HFFc6 (cell line): ENCODE data around the gene URB1. TPM values are rescaled to one million over a fixed set of nuclear protein-coding genes. Genes with fewer than 3 reads are reported as not detected.
A peak's percentile ranks its signal among the peaks of the same experiment; 100 is the strongest.
"Not testable (repeated sequence)": the region's sequence is repeated elsewhere in the genome, so short reads cannot be mapped to it uniquely, and the experiment has no call there.

Experiments used
- DNase-seq: peaks from one replicate; pipeline ENCODE4 v3.0.0-alpha.2; 2018
- H3K27ac Mint-ChIP-seq: 2 replicates; pipeline ENCODE4 v1.8.0; 2020; ENCODE audit warnings: mild to moderate bottlenecking, mixed read lengths
- H3K27me3 Mint-ChIP-seq: 2 replicates; pipeline ENCODE4 v1.8.0; 2021; ENCODE audit warnings: mild to moderate bottlenecking, moderate library complexity, mixed read lengths; ENCODE audit not compliant: insufficient read depth
- H3K36me3 Mint-ChIP-seq: 2 replicates; pipeline ENCODE4 v1.8.0; 2021; ENCODE audit warnings: low read depth, mixed read lengths
- H3K4me1 Mint-ChIP-seq: 2 replicates; pipeline ENCODE4 v1.8.0; 2020; ENCODE audit warnings: low read depth, mixed read lengths
- H3K4me3 Mint-ChIP-seq: 2 replicates; pipeline ENCODE4 v1.8.0; 2020; ENCODE audit warnings: mild to moderate bottlenecking, moderate library complexity, mixed read lengths
- H3K9me3 Mint-ChIP-seq: 2 replicates; pipeline ENCODE4 v1.8.0; 2020; ENCODE audit warnings: mild to moderate bottlenecking, mixed read lengths
- total RNA-seq, 6 experiments: library from RNA; stranded (reverse); fragmentation: NEBNext Ultra II Directional; extraction: Animal tissue kit (Norgen Biotek cat#: 25700); gene quantifications; 2 replicates in 1 of 6; 3 replicates in 5 of 6; pipeline ENCODE4 v1.2.3, GENCODE V29; 2021
- TF ChIP-seq, protein P1 (sequence below): fragments of 200-600 bp; sonication (generic); IDR thresholded peaks from 2 replicates; pipeline ENCODE4 v1.5.0; 2021; ENCODE audit warnings: antibody characterized with exemption, mild to moderate bottlenecking

The URB1 gene
- total RNA-seq, 6 experiments from 2014 or later: 18.4 to 27.0 (median 22.4) TPM

DNA sequence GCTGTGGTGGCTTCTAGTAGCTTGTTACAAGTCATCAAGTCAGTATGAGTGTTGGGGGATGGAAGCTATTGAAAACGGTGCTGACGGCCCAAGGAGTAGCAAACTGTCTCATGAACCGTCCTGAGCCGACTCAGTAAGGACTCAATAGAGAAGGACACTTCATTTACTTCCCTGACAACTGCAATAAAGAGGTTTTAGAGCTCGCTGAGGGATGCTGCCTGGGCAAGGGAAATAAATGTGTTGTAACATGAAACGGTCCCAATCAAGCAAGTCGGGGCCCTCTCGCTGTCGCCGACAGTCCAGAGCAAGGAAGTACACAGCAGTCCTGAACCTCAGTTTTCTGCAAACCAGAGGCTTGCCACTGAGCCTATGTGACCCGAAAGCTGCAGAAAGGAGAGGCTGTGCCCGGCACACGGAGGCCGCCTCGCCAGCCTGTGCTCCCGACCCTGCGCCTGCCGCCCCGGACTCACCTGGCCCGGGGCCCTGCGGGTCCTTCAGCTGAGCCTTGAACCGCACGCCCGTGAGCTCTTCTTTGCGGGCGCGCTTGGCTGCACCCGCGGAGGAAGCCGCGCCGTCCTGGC, 423 bp downstream of the URB1 start:
- Mint-ChIP-seq H3K9me3 (no peaks in the 10 kb centered on the region; the same call in 1 of the 2 replicates), H3K27me3 (0 out of 2 replicates have a peak, but pooled peaks cover 2% of the 10 kb centered on the region), H3K27ac (peak overlapping the region; percentile 46), H3K4me1 (peaks cover 54% of the 10 kb centered on the region), H3K36me3 (peaks cover 26% of the 10 kb centered on the region), H3K4me3 (peak overlapping the region; percentile 95)
- no peak for DNase-seq
- TF ChIP-seq, protein P1, sequence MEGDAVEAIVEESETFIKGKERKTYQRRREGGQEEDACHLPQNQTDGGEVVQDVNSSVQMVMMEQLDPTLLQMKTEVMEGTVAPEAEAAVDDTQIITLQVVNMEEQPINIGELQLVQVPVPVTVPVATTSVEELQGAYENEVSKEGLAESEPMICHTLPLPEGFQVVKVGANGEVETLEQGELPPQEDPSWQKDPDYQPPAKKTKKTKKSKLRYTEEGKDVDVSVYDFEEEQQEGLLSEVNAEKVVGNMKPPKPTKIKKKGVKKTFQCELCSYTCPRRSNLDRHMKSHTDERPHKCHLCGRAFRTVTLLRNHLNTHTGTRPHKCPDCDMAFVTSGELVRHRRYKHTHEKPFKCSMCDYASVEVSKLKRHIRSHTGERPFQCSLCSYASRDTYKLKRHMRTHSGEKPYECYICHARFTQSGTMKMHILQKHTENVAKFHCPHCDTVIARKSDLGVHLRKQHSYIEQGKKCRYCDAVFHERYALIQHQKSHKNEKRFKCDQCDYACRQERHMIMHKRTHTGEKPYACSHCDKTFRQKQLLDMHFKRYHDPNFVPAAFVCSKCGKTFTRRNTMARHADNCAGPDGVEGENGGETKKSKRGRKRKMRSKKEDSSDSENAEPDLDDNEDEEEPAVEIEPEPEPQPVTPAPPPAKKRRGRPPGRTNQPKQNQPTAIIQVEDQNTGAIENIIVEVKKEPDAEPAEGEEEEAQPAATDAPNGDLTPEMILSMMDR: no peak

- H3K4me3 Mint-ChIP-seq: peak overlapping the region; percentile 95
- peaks cover 26% of the 10 kb centered on the region for H3K36me3 Mint-ChIP-seq
- H3K9me3 Mint-ChIP-seq: no peaks in the 10 kb centered on the region; the same call in 1 of the 2 replicates
- no peaks in the 10 kb centered on the region for H3K27me3 Mint-ChIP-seq
- no peak for DNase-seq
- peaks cover 61% of the 10 kb centered on the region for H3K4me1 Mint-ChIP-seq
- H3K27ac Mint-ChIP-seq: peak overlapping the region; percentile 24; the same call in 1 of the 2 replicates
- TF ChIP-seq, protein P1: no peak
Observed at GRCh38 chr21:32391755-32392154, 1.1 kb downstream of the URB1 start.

GRCh38 chr21:32390537-32391224, 2.1 kb downstream of the URB1 start:
- H3K27ac Mint-ChIP-seq: peak overlapping the region; percentile 75; the same call in 1 of the 2 replicates
- H3K27me3 Mint-ChIP-seq, H3K9me3 Mint-ChIP-seq, DNase-seq: not testable (repeated sequence)
- H3K4me1 Mint-ChIP-seq: peaks cover 69% of the 10 kb centered on the region
- H3K4me3 Mint-ChIP-seq: 0 out of 2 replicates have a peak overlapping the region, but pooled peaks have one; percentile 69
- peaks cover 26% of the 10 kb centered on the region for H3K36me3 Mint-ChIP-seq

DNA sequence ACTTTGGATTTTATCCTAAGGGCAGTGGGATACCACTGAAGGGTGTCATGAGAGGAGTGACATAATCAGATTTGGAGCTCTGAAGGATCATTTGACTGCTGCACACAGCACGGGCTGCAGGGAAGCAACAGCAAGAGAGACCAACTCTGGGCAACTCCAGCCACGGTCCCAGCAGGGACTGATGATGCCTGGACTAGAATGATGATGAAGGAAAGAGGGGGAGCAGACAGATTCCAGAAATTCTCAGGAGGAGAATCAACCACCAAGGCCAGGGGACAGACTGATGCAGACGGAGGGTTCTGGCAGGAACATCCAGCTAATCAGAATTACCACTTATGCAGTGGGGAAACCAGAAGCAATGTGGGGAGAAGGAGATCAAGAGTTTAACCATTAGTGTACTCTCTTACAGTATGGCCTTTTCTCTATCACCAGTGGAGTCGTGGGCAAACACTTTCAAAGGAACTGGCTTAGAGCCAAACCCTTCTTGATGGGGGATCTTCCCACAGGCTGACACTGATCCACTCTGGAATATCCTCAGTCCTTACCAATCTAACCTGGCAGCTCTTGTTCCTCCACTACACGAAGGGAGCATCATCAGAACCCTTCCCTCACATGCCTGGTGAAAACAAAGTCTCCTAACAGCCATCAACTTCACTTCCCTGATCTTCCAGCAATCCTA, 3.3 kb downstream of the URB1 start:
- Mint-ChIP-seq H3K9me3 (no peaks in the 10 kb centered on the region), H3K27ac (peak overlapping the region; percentile 75), H3K36me3 (peaks cover 32% of the 10 kb centered on the region), H3K27me3 (no peaks in the 10 kb centered on the region), H3K4me3 (peak overlapping the region; percentile 69), H3K4me1 (peaks cover 77% of the 10 kb centered on the region)
- DNase-seq: peak; percentile 56
- TF ChIP-seq, protein P1: no peak

GRCh38 chr21:32388306-32388705, 4.5 kb downstream of the URB1 start:
- Mint-ChIP-seq H3K27ac (no peak overlapping the region), H3K4me1 (peaks cover 72% of the 10 kb centered on the region), H3K9me3 (no peaks in the 10 kb centered on the region), H3K36me3 (peaks cover 39% of the 10 kb centered on the region), H3K4me3 (no peak overlapping the region), H3K27me3 (no peaks in the 10 kb centered on the region)
- TF ChIP-seq, protein P1: no peak
- DNase-seq: no peak

DNA sequence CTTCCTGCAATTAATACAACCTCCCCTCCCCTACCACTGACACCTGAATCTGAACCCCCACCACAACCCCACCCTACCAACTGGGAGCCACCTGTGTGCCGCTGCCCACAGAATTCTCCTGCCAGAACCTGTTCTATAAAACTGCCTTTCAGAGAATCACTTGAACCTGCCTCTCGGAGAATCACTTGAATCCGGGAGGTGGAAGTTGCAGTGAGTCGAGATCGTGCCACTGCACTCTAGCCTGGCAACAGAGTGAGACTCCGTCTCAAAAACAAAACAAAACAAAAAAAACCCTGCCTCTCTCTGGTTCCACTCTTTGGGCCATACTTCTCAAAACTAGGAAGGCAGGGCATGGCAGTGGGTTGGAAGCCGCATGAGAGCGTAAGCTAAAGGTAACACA, 5.7 kb downstream of the URB1 start:
- Mint-ChIP-seq H3K9me3 (no peaks in the 10 kb centered on the region), H3K36me3 (peaks cover 49% of the 10 kb centered on the region), H3K4me1 (peaks cover 82% of the 10 kb centered on the region), H3K27me3 (peaks cover 1% of the 10 kb centered on the region; the same call in 1 of the 2 replicates), H3K27ac (no peak overlapping the region), H3K4me3 (no peak overlapping the region)
- no peak for DNase-seq
- TF ChIP-seq, protein P1: no peak
